GM12891 (cell line): ENCODE measurements around the gene CORO1C.

Experiments
- POLR2A ChIP-seq: IDR thresholded peaks from 2 replicates; pipeline ENCODE4 v1.6.1; 2011; ENCODE audit warnings: low read depth, low read length, control low read depth
- POLR2AphosphoS5 ChIP-seq: IDR thresholded peaks from 2 replicates; pipeline ENCODE4 v1.6.1; 2011; ENCODE audit warnings: low read depth, low read length, control low read depth
- SPI1 ChIP-seq: IDR thresholded peaks from 2 replicates; pipeline ENCODE4 v1.6.1; 2011; ENCODE audit warnings: low read depth, low read length, control low read depth
- TAF1 ChIP-seq: IDR thresholded peaks from 2 replicates; pipeline ENCODE4 v1.6.1; 2011; ENCODE audit warnings: low read depth, low read length, control low read depth

DNA sequence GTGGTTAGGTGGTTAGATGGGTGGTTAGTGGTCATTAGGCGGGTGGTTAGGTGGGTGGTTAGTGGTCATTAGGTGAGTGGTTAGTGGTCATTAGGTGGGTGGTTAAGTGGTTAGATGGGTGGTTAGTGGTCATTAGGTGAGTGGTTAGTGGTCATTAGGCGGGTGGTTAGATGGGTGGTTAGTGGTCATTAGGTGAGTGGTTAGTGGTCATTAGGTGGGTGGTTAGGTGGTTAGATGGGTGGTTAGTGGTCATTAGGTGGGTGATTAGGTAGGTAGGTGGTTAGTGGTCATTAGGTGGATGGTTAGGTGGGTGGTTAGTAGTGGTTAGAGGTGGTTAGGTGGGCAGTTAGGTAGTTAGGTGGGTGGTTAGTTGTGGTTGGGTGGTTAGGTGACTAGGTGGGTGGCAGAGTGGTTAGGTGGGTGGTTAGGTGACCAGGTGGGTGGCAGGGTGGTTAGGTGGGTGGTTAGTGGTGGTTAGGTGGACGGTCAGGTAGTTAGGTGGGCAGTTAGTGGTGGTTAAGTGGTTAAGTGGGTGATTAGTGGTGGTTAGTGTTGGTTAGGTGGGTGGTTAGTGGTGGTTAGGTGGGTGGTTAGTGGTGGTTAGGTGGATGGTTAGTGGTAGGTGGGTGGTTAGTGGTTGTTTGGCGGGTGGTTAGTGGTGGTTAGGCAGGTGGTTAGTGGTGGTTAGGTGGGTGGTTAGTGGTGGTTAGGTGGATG is 125.5 kb downstream of the CORO1C start:
- TF ChIP-seq POLR2A (no peak), POLR2AphosphoS5 (no peak), TAF1 (no peak), SPI1 (no peak)
